HG03354 (cell line): ENCODE data around the gene NTRK1.

ENCODE experiments used
- ATAC-seq: cut with Tn5 transposase; IDR thresholded peaks from one replicate; pipeline ENCODE4 v1.9.1; 2021; ENCODE audit warnings: mild to moderate bottlenecking; ENCODE audit not compliant: unreplicated experiment, poor library complexity, severe bottlenecking

The NTRK1 gene

DNA sequence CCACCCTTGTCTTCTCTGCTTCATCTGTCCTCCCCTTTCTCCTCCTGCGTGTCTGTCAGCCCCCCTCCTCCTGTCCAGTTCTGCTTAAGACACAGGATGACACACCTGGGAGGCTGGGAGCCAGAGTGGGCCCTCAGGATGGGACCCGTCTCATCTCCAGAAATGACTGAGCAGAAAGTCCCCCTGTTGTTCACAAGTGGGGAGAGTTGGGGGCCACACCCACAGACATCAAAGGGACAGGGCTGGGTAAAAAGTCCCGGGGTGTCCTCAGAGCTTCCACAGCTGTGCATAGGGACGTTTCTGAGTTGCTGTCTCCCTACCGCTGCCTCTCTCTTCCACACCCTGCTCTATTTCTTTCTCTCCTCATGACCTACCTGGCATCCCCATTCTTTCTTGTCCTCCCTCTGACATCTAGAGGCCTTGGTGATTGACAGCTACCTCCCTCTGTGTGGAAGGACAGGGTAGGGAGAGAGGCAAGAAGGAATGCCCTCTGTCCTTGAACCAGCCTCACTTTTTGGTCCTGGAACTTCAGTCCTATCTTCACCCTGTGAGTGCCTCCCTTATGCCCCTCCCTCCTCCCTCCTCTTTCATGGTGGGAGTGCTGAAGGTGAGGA lies 24.5 kb upstream of the NTRK1 start:
- no peak for ATAC-seq

DNA sequence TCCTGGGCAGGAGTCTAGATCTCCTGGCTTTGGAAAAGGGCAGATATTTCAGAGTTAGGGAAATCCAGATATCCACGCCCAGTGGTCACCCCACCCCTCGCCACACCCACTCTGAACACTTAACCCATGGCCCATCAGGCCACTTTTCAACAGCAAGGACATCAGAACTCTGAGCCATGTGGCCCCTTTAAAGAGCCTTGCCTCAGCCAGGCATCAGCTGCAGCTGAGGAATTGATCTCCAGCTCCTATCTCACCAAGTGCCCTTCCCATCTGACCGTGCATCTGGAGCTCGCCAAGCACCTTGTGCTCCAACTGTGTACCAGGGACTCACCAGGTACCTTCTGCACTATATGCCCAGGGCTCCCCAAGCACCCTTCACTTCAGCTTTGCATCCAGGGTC lies 23.8 kb upstream of the NTRK1 start:
- ATAC-seq: no peak

DNA sequence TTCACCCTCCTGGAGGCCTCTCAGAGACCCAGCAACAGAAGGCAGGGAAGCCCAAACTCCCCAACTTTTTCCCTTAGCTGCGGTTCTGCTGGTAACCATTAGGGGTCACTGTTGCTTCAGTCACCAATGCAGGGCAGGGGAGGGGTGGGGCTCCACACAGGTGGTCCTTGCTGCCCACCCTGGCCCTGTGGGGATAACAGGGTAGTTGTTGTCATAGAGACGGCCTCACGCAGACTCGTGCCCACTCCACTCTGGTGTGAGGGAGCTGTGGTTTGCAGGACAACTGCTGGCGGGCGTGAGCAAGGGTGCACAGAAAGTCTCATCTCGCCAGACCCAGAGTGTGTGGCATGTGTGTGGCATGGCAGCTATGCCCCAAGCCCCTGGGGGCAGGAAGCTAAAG lies 21.7 kb upstream of the NTRK1 start:
- ATAC-seq: no peak

DNA sequence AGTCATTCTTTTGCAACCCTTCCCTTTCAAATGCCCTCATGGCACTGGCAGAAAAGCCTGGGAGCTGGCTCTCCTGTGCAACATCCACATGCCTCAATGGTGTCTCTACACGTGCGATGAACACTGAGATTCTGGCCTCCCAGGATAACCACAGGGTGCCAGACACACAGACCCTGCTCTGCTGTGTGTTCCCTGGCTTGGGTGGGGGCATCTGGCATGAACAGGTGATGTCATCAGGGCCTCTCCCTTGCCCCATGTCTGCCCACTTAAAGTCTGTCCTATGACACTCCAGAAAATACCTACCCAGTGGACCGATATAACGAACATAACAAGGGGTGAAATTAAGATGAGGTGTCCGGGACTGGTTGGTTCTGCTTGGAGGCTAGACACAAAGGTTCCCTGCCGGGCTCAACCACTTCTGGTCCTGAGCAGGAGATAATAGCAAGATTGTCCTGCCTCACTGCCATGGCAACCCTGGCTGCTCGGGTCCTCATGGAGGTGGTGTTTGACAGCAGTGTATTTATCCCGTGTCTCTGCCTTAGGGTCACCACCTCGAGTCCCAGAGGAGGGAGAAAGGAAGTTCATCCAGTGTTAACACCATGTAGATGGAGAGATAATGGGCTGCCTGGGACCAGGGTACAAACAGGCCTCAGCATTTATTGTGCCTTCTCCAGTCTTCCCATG lies 21.1 kb upstream of the NTRK1 start:
- ATAC-seq: no peak

DNA sequence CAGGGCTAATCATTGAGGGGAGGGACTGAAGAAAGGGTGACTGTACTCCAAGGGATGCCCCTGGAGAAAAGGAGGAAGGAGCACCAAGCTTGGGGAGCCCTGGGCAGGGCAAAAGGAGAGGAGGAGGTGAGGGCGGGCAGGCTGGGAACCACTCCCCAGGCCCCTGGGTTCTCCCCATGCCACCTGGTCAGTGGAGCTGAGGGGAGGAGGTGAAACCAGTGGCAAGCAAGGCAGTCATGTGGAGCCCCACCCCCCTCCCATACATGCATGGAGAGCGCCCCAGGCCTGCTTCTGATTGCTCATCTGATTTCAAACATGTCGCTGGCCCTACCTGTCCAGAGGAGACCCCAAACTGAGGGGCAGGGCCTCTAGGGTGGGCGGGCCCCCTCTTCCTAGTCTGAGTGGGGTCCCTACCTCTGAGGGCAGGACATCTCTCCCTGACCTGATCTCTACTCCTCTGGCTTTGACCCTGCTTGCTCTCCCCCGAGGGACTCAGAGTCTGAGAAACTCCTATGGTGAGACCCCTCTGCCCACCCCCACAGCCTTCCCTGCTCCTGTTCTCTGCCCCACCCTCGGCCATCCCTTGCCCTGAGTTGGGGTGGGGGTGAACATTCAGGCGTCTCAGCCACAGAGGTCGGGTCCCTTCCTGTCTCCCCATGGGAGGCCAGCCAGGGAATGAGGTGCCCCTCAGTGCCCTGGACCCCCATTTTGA lies 20.3 kb upstream of the NTRK1 start:
- no peak for ATAC-seq

DNA sequence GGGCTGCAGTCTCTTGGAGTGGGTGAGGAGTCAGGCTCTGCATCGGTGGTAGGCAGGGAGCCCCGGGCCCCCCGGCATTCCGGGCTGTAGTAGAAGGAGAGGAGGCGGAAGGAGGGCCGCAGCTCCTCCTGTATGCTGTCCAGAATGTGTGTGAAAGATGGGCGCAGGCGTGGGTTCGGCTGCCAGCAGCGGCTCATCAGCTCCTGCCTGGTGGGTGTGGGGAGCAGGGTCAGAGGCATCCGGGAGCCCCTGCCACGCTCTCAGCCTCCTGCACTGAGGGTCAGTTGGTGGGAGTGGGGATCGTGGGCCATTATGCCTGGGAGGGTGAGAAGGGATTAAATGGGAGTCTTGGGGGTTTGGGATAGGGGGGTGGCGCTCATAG lies 19.8 kb upstream of the NTRK1 start:
- no peak for ATAC-seq

DNA sequence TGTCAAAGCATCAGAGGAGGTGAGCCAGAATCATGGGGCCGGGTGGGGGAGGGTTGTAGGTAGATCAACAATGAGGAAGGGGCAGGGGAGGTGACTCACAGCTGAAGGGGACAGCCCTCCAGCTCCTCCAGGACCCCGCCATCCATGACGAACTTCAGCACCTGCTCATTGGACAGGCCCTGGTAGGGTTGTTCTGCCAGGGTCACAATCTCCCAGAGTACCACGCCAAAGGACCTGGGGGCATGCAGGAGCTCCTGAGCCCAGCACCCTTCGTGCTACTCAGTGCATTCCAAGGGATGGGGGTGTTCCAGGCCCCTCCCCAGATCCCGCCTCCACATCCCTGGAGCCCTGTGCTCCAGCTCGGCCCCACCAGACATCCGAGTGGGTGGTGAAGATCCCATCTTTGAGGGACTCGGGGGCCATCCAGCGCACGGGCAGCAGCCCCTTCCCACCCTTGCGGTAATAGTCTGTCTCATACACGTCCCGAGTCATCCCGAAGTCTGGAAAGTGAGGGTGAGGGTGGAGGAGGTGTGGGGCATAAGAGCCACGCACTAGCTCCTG lies 19.3 kb upstream of the NTRK1 start:
- ATAC-seq: no peak

DNA sequence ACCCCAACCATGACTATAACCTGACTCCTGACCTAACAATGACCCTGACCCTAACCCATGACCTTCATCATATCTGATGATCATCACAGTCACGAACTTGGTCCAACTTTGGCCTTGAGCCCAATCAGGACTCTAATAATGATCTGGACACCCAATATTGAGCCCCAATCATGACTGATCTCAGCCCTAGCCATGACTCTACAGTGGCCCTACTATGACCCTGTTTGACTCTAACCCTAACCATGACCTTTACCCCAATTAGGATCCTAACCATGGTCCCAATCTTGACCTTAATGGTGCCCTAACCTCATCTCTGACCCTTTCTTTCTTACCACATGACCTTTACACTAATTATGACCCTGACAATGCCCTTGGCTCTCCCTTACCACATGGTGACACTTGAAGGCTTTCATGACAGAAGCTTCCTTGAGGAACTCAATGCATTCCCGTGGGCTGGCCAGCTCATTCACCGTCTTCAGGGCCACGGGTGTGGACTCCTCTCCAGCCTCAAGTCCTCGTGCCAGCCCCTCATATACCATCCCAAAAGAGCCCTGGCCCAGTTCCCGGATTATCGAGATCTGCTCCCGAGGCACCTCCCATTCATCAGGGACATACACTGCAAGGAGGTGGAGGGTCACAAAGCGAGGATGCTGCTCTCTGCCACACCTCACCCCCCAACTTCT lies 17.9 kb upstream of the NTRK1 start:
- no peak for ATAC-seq

DNA sequence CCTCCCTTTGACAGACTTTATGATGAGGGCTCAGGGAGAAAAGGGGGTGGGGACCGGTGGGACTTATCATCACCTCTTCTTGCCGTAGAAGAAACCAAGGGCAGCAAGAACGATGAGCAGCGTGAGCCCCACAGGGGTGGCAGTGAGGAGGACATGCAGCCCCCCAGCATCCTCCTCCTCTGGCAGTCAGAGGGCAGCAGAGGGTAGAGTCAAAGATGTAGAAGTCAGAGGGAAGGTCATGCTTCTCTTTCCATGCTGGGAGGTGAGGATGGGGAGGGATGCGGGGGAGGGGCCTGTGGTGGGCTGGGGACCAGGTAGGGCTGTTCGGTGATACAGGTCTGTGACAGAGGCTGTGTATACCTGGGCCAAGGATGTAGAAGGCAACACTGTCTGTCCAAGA lies 16.6 kb upstream of the NTRK1 start:
- ATAC-seq: no peak

DNA sequence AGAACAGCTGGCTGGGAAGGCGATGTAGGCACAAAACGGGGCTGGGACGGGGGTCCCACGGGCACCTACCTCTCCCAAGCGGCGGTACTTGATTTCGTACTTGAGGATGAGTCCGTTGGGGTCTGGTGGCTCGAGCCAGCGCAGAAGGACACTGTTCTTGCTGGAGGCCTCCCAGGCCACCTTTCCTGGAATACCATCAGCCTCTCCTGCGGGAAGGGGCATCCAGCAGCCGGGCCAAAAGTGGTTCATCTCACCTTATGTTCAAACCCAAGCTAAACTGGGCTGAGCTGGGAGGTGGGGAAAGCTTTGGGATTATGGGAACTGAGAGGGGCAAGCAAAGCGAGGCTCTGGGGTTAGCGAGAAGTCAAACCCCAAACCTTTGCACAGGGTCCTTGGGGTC lies 16.0 kb upstream of the NTRK1 start:
- ATAC-seq: no peak

DNA sequence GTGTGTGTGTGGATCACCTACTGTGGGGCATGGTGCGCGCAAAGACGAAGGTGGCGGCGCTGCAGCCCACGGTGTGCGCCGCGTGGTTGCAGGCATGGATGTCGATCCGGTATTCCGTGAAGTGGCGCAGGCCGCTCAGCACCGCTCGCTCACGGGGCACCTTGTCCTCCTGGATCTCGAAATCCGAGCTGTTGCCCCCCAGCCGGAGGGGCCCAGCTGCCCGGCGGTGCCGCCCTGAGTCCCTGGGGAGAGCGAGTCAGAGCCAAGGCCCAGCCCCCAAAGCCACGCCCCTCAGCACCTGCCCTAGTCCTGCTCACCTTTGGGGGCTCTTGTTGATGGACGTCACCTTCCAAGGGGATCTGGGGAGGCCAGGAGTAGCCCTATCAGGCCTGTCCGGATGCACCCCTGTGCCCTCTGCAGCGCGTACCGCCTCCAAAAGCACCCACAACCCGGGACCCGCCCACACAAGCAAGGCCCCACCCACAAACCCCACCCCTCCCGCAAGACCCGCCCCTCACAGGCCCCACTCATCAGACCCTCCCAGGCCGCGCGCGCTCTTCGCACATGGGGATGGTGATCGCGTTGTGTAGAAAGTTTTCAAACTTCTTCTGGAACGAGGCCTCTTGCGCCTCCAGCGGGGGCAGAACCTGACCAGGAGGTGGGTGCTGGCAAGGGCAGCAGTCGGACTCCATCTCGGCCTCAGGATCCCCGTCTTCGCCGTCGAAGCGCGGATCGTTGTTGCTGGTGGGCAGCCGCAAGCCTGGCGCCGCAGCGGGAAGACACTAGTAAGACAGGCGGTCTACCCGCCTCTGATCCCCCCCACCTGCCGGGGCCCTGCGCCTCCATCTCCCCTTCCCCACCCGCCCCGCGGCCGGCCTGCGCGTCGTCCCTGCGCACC lies 15.4 kb upstream of the NTRK1 start:
- ATAC-seq: no peak

DNA sequence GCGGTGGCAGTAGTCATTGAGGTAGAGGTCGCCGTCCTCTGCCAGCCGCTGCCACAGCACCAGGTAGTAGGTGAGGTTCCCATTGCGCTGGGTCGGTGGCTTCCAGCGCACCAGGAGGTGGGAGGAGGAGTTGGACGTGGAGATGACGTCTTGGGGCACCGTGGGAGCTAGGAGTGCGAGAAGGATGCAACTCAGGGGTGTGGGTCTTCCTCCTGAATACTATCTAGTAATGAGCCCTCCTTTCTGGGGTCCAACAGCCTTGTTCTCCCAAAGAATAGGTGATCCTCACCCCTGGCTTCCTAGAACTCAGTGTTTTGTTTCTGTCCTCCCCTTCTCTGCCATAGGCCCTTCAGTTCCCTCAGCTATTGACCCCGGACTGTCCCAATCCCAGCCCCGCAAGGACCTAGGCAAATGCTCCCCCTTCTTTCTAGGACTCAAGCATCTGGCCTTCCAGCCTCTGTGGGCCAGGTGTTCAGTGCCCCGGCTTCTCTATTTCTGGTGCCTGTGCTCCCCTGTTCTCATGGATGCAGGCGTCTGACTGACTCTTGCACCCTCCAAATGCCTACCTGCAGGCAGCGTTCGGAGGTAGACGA lies 14.6 kb upstream of the NTRK1 start:
- no peak for ATAC-seq

DNA sequence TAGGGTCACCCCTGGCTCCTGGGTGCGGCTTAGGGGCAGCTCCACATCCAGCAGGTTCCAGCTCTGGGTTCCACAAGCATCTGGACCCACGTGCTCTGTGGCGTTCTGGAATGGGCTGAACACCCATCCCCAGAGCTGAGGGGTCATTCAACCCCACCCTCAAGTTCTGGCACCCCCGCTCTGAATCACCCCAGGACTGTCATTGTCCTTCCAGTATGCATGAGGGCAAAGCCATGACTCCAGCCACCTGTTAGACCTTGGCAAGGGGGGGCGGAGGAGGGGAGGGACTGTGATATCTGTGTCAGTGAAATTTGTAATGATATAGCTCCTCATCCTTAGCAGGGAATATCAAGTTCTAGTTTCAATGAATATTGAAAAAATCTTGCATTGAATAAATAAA lies 14.0 kb upstream of the NTRK1 start:
- ATAC-seq: no peak

DNA sequence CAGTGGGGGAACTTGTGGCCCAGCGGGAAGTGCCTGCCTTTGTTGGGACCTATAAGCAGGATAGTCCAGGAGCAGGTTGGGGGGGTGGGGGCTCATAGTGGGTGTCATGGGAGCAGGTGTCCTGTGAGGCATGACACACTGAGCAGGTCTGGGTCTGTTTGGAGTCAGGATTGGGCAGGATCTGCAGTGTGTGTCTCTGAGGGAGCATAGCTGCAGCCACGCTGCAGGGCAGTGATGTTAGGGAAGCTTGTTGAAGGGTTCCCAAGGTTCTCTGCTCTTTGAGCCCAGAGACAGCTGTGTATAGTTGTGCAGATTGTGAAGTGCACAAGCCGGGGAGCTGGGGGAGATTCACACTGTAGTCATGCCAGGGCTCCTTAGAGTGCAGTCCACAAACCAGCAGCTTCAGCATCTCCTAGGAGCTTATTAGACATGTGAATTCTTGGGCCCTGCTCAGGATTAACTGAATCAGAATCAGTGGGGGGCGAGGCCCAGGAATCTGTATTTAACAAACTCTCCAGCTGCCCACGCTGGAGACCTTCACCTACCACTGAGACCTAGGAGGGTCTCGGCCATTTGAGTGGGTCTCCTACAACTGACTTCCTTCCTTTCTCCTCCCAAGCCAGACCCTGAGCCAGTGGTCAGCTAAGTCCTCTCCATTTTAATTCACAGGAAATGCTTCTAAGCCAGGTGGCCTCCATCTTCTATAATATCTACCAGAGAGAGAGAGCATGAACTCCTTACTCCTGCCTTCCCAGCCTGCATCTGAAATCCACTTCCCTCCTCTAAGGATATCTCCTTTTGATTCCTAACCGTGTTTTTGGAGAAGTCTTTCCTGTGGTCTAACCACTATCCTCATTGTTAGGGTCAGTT lies 12.8 kb upstream of the NTRK1 start:
- ATAC-seq: no peak

DNA sequence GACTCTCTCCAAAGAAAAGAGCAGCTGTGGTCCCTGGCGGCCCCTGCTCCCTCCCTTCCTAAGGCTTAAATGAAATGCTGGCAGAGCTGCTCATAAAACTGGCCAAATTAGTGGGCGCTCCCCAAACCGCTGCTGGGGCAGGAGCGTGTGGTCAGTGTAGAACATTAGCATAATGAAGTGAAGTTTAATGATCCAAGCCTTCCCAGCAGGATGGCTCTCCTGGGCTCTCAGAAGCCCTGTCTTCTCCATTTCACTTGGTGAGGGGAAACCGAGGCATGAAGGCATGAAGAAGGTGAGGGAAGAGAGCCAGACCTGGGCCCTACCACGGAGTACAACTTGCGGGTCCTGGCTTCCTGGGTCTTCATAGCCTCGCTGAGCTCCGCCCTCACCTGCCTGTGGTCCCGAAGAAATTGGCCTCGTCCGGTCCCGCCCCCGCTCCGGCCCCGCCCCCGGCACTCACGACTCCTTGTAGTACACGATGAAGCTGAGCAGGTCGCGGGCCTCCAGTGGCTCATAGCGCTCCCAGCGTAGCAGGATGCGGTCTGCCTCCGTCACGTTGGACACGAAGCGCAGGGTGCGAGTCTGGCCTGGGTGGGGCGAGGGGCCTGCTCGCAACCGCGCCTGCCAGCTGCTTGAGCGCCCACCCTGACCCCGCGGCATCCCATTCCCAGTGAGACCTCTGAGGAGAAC lies 12.1 kb upstream of the NTRK1 start:
- ATAC-seq: no peak

DNA sequence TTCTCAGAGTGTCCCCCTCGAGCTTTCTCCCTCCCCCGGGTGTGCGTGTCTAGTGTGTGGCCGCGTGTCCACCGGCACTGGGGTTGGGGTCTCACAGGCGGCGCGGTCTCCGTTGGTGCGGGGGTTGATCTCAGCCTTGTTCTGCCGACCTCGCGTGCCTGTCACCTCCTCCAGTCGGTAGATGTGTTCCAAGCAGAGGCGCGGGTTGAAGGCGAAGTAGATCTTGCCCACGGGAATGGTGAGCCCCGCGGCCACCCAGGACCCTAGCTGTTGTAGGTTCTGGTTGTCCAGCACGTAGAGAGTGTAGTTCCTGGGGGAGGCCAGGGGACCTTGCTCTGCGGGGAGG lies 11.5 kb upstream of the NTRK1 start:
- no peak for ATAC-seq

DNA sequence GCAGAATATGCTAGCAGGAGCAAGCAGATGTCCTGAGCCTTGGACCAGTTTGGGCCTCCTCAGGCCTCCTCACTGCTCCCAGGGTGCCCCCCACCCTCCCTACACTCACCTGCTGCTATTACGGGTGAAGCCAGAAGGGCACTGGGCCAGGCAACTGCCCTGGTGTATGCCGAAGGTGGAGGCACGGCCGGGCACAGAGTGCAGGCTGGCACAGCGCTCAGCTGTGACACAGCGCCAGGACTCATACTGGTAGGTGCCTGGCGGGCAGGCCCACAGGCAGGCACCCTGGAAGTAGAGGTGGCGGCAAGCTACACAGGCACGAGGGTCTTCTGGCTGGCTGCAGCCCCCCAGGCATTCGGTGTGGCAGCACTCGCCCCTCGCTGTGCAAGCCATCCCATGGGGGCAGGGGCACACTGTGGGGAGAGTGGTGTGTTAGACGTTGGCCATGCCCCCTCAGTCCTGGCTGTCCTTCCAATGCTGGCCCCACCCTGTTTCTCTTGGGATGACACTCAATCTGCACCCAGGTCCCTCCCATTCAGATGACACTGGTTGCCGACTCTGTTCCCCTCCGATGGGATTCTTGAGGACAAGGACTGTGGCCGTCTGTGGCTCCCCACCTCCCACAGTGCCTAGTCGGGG lies 8.8 kb upstream of the NTRK1 start:
- no peak for ATAC-seq
